Measurements from ENCODE around the gene ZNF497. TPM values are rescaled to one million over a fixed set of nuclear protein-coding genes. Genes with fewer than 3 reads are reported as not detected.
"Not testable (repeated sequence)": the region's sequence is repeated elsewhere in the genome, so short reads cannot be mapped to it uniquely, and the experiment has no call there.

ZNF497 gene
- total RNA-seq, 1 donor from 2014 or later: 3.5 TPM

GRCh38 chr19:58348080-58348479 lies 14.5 kb downstream of the ZNF497 start:
- DNase-seq (ENCODE audit: low spot score): not testable (repeated sequence)

DNA sequence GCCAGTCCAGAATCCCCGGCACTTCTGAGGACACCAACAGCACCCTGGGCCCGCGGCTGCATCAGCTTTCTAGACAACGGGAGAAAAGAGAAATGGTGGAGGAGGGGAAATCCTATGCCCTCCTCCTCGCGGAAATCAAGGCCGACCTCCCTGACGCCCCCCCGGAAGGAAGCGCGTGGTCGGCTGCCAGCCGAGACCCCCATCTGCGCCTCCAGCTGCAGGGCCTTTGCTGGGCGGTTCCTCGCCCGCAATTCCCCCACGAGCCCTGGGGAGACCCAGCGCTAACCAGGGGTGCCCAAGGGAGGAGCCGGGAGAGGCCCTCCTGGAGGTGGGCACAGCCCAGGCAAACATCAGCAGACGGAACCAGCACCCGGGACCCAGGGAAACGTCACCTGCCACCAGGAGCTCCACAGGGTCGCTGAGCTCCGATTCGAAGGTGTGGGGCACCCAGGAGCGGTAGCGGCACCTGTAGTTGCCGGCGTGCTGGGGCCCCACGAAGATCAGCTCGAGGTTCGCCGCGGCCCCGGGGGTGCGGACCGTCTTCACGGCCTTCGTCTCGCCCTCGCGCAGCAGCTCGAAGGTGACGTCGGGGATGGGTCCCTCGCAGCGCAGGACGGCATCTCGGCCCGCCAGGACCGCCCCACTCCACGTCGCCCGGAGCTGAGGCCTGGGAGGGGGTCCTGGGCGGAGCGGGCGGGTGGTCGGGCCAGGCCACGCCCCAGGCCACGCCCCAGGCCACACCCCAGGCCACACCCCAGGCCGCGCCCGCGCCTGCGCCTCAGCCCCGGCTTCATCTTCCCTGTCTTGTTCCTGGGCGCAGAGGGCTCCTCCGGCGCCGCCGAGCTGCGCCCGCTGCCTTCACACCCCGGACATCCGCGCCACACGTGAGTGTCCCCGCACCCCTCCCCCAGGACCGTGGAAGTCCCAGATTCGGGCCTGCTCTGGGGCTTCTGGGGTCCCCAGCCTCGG lies 15.3 kb downstream of the ZNF497 start:
- DNase-seq (ENCODE audit: low spot score): peak; percentile 35

DNA sequence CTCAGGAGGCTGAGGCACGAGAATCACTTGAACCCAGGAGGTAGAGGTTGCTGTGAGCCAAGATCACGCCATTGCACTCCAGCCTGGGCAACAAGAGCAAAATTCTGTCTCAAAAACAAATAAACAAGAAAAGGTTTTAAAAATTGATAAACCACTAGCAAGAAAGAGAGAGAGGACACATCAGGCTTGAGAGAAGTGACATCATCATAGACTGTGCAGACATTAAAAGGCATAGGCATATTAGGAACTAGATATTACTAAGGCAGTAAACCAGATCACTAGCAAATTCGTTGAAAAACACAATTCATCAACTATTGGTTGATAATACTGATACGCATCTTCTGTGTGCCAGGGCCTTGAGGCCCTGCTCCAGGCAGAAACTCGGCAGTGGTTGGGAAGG lies 17.0 kb downstream of the ZNF497 start:
- DNase-seq (ENCODE audit: low spot score): no peak

GRCh38 chr19:58338825-58339558 lies 23.6 kb downstream of the ZNF497 start:
- DNase-seq (ENCODE audit: low spot score): no peak

DNA sequence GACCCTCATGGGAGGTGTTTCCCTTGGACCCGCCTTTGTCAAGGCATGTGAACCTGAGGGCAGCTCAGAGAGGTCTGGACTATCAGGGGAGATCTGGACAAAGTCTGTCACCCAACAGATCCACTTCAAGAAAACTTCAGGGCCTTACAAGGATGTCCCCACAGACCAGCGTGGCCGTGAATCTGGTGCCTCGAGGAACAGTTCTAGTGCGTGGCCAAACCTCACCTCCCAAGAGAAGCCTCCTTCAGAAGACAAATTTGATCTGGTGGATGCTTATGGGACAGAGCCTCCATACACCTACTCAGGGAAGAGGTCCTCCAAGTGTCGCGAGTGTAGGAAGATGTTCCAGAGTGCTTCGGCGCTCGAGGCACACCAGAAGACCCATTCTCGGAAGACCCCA lies 24.2 kb downstream of the ZNF497 start:
- no peak for DNase-seq (ENCODE audit: low spot score)

- no peak for DNase-seq (ENCODE audit: low spot score)
These were observed 25.7 kb downstream of the ZNF497 start for GRCh38 chr19:58336820-58337219.

GRCh38 chr19:58336216-58336615 lies 26.3 kb downstream of the ZNF497 start:
- no peak for DNase-seq (ENCODE audit: low spot score)

DNA sequence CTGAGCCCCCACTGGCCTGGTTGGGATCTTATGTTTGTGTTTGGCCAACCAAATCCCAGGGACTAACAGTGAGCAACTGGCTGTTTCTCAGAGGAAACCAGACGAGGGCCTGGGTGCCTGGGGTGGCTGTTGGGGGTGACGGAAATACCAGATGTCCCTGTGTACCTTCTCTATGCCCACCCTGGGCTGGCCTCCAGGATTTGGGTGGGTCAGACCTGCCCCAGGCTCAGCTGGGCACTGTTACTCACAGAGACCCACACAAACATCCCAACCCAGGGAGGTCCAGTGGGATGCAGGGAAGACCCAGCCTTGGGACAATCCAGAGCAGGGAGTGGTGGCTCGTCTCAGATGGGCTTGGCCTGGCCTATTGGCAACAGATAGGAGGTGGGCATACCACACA lies 26.9 kb downstream of the ZNF497 start:
- DNase-seq (ENCODE audit: low spot score): no peak

- DNase-seq (ENCODE audit: low spot score): no peak
These were observed 27.8 kb downstream of the ZNF497 start for GRCh38 chr19:58334691-58335249.

- DNase-seq (ENCODE audit: low spot score): no peak
These were observed 29.9 kb downstream of the ZNF497 start for GRCh38 chr19:58332697-58333096.

- no peak for DNase-seq (ENCODE audit: low spot score)
These were observed 32.1 kb downstream of the ZNF497 start for GRCh38 chr19:58330458-58330857.

DNA sequence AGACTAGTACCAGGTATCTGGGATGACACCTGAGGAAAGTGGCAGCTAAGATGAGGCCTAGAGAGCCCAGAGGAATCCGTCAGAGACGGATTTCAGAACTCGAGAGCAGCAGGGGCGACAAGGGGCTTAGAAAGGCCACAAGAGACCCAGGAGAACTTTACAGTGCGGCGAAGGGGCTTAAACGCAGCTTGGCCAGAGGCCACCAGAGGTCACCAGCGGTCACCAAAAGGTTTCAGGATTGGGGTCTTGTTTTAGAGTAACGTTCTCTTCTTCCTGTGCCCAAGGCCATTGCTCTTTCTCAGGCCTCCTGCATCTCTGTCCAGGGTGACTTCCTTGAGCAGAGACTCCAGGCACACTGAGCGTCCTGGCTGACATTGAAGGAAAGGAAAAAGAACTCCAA lies 33.6 kb downstream of the ZNF497 start:
- DNase-seq (ENCODE audit: low spot score): no peak

GRCh38 chr19:58326914-58327726 lies 35.4 kb downstream of the ZNF497 start, which contains the start of gene ZSCAN22:
Gene ZSCAN22, plus strand, starts transcription at chr19:58326994. Its CDS starts 7,809 bp downstream, at chr19:58334803.
- peak; percentile 97 for DNase-seq (ENCODE audit: low spot score)

GRCh38 chr19:58326501-58326913 lies 36.0 kb downstream of the ZNF497 start:
- DNase-seq (ENCODE audit: low spot score): no peak

DNA sequence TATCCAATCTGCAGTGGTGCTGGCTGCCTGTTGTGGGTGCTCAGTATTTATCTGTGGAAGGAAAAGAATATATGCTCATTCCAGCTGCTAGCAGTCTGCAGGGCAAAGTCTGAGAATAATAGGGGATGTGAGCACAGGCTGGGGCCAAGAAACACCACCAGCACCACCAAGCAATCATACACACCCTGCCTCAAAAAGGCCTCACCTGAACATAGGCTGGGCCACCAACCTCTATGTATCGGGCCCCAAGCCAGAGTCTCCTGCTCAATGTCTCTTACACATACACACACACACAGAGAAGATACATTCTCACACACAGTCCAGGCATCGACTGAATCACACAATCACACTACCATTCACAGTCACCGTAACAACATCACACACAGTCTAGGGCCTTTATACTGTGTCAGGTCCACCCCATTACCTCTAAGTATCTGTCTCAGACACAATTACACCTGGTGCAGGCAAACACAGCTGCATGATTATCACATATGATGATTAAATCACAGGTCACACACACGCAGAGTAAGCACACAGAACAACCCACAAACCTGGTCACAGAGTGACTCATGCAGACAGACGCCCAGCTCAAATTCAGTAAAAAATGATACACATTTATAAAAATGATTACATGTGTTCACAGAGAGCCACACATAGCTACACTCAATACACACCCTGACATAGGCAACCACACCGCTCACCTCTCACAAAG lies 37.1 kb downstream of the ZNF497 start:
- DNase-seq (ENCODE audit: low spot score): no peak

GRCh38 chr19:58319241-58319640 lies 43.3 kb downstream of the ZNF497 start:
- no peak for DNase-seq (ENCODE audit: low spot score)

GRCh38 chr19:58318297-58318696 lies 44.3 kb downstream of the ZNF497 start:
- no peak for DNase-seq (ENCODE audit: low spot score)

- no peak for DNase-seq (ENCODE audit: low spot score)
These were observed 45.0 kb downstream of the ZNF497 start for GRCh38 chr19:58317476-58318072.

DNA sequence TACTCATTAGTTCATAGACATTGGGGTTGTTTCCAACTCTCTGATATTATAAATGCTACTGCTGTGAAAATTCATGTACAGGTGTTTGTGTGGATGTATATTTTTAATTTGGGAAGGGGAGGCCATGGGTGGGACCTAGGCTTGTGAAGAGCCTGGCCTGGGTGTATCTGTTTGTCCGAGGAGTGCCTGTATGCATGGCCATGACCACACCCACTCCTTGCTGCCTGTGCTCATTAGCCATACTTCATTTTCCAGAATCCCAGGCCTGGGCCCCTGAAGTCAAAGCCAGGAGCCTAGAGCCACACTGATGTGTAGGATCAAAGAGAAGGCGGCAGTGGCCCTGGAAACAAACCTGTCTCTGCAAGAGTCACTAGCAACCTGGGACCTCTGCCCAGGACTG lies 47.0 kb downstream of the ZNF497 start:
- no peak for DNase-seq (ENCODE audit: low spot score)

GRCh38 chr19:58311345-58311865 lies 51.1 kb downstream of the ZNF497 start:
- DNase-seq (ENCODE audit: low spot score): no peak
